Measurements from ENCODE around the gene SAMD4A.

Gene SAMD4A

GRCh38 chr14:54708982-54709381 lies 142.1 kb downstream of the SAMD4A start:
- DNase-seq: no peak

- no peak for DNase-seq
Observed at GRCh38 chr14:54709444-54709843, 142.5 kb downstream of the SAMD4A start.

- no peak for DNase-seq
Observed at GRCh38 chr14:54709867-54710266, 142.9 kb downstream of the SAMD4A start.

GRCh38 chr14:54711312-54711711 lies 144.4 kb downstream of the SAMD4A start:
- no peak for DNase-seq

GRCh38 chr14:54711812-54712464 lies 145.0 kb downstream of the SAMD4A start:
- no peak for DNase-seq

- peak; percentile 50 for DNase-seq
Observed at GRCh38 chr14:54712465-54713200, 145.7 kb downstream of the SAMD4A start.

GRCh38 chr14:54713379-54713778 lies 146.5 kb downstream of the SAMD4A start:
- DNase-seq: peak; percentile 84

GRCh38 chr14:54715239-54715638 lies 148.3 kb downstream of the SAMD4A start:
- DNase-seq: peak; percentile 61

GRCh38 chr14:54715811-54716210 lies 148.9 kb downstream of the SAMD4A start:
- DNase-seq: no peak

- DNase-seq: no peak
Observed at GRCh38 chr14:54716862-54717261, 149.9 kb downstream of the SAMD4A start.

- no peak for DNase-seq
Observed at GRCh38 chr14:54718046-54718445, 151.1 kb downstream of the SAMD4A start.

- no peak for DNase-seq
Observed at GRCh38 chr14:54719406-54719805, 152.5 kb downstream of the SAMD4A start.

GRCh38 chr14:54722791-54723432 lies 156.0 kb downstream of the SAMD4A start:
- DNase-seq: peak; percentile 47

GRCh38 chr14:54724123-54724522 lies 157.2 kb downstream of the SAMD4A start:
- no peak for DNase-seq

- DNase-seq: no peak
Observed at GRCh38 chr14:54724676-54725325, 157.9 kb downstream of the SAMD4A start.

- no peak for DNase-seq
Observed at GRCh38 chr14:54725998-54726397, 159.1 kb downstream of the SAMD4A start.

GRCh38 chr14:54727929-54728328 lies 161.0 kb downstream of the SAMD4A start:
- no peak for DNase-seq

GRCh38 chr14:54728700-54729527 lies 162.0 kb downstream of the SAMD4A start:
- DNase-seq: no peak

- DNase-seq: peak; percentile 79
Observed at GRCh38 chr14:54730156-54730961, 163.4 kb downstream of the SAMD4A start.

GRCh38 chr14:54734966-54735365 lies 168.0 kb downstream of the SAMD4A start:
- no peak for DNase-seq

GRCh38 chr14:54735424-54735823 lies 168.5 kb downstream of the SAMD4A start:
- no peak for DNase-seq

Measured in fibroblast of skin of scalp (primary cell).